Peyer's patch (tissue), 4 donors: ENCODE data around the gene ZNF174. TPM values are rescaled to one million over a fixed set of nuclear protein-coding genes. Genes with fewer than 3 reads are reported as not detected.

Experiments used
- DNase-seq, 3 donors: peaks; one replicate each; pipeline ENCODE4 v3.0.0-alpha.2; 2017 to 2019
- H3K27ac ChIP-seq, 4 donors: fragments of 200-600 bp; sonication (generic); one replicate each; pipeline ENCODE4 v1.5.1; 2016 to 2019
- H3K27me3 ChIP-seq, 2 donors: fragments of 200-600 bp; sonication (generic); one replicate each; pipeline ENCODE4 v1.5.1; 2019
- H3K36me3 ChIP-seq, 3 donors: fragments of 200-600 bp; sonication (generic); one replicate each; pipeline ENCODE4 v1.5.1; 2016 to 2019
- H3K4me1 ChIP-seq, 4 donors: fragments of 200-600 bp; sonication (generic); one replicate each; pipeline ENCODE4 v1.5.1; 2016 to 2019
- H3K4me3 ChIP-seq, 4 donors: fragments of 200-600 bp; sonication (generic); 1 replicate in 3 of 4; 2 replicates in 1 of 4; pipeline ENCODE4 v1.5.1; 2016 to 2019; ENCODE audit warnings: mild to moderate bottlenecking in 1 of 4
- H3K9me3 ChIP-seq, 4 donors: fragments of 200-600 bp; sonication (generic); one replicate each; pipeline ENCODE4 v1.5.1; 2016 to 2019; ENCODE audit warnings: mild to moderate bottlenecking in 1 of 4
- POLR2A ChIP-seq, 2 donors: fragments of 450-650 bp; IDR thresholded peaks; one replicate each; pipeline ENCODE4 v1.5.1; 2017; ENCODE audit warnings: antibody characterized with exemption in 2 of 2, mild to moderate bottlenecking in 2 of 2, moderate library complexity in 2 of 2
- total RNA-seq, 4 donors: library from RNA; depleted of rRNA; stranded (reverse); fragments of >200 nt; gene quantifications; one replicate each; pipeline ENCODE4 v1.1.0, GENCODE V29; 2016
- TF ChIP-seq, protein P1 (sequence below), 6 experiments: fragments of 450-650 bp in 4 of 6; fragments of 200-600 bp in 2 of 6; sonication (generic) in 1 of 6; IDR thresholded peaks; one replicate each; pipeline ENCODE4 v1.5.1; 2017 to 2019; ENCODE audit warnings: antibody characterized with exemption in 6 of 6, mild to moderate bottlenecking in 3 of 6, moderate library complexity in 1 of 6

The ZNF174 gene
- total RNA-seq, 4 donors from 2014 or later: 7.4 to 19.8 (median 15.7) TPM

DNA sequence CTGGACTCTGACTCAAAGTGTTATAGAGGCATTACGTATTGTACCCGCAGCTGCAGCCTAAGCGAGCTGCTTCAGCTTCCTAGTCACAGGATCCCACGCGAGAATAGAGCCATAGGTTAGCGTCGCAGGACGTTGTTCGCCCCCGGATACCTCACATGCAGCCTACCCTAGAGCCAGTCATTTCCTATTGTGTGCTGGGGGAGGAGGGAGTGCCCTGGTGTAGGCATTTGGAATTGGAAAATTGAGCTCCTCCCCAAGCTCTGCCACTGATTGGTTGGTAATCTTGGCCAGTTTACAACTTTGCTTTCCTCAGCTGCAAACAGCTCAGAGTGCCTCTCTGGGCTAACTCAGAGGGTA is 43.0 kb downstream of the ZNF174 start:
- Histone ChIP-seq H3K4me1 (no peaks in the 10 kb centered on the region), H3K27ac (peak overlapping the region; percentile 67 to 86 (median 78)), H3K36me3 (peaks cover 0 to 12% (median 0%) of the 10 kb centered on the region in 3 donors), H3K4me3 (peak overlapping the region; percentile 43 to 73 (median 57)), H3K9me3 (no peaks in the 10 kb centered on the region), H3K27me3 (no peaks in the 10 kb centered on the region)
- DNase-seq: peak in 1 of 3 donors; percentile 49
- TF ChIP-seq POLR2A (IDR thresholded peaks at IDR 0.05): peak; percentile 9 to 20
- TF ChIP-seq, protein P1, sequence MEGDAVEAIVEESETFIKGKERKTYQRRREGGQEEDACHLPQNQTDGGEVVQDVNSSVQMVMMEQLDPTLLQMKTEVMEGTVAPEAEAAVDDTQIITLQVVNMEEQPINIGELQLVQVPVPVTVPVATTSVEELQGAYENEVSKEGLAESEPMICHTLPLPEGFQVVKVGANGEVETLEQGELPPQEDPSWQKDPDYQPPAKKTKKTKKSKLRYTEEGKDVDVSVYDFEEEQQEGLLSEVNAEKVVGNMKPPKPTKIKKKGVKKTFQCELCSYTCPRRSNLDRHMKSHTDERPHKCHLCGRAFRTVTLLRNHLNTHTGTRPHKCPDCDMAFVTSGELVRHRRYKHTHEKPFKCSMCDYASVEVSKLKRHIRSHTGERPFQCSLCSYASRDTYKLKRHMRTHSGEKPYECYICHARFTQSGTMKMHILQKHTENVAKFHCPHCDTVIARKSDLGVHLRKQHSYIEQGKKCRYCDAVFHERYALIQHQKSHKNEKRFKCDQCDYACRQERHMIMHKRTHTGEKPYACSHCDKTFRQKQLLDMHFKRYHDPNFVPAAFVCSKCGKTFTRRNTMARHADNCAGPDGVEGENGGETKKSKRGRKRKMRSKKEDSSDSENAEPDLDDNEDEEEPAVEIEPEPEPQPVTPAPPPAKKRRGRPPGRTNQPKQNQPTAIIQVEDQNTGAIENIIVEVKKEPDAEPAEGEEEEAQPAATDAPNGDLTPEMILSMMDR (IDR thresholded peaks at IDR 0.05): peak in 2 of 6 experiments; percentile 30 to 41

DNA sequence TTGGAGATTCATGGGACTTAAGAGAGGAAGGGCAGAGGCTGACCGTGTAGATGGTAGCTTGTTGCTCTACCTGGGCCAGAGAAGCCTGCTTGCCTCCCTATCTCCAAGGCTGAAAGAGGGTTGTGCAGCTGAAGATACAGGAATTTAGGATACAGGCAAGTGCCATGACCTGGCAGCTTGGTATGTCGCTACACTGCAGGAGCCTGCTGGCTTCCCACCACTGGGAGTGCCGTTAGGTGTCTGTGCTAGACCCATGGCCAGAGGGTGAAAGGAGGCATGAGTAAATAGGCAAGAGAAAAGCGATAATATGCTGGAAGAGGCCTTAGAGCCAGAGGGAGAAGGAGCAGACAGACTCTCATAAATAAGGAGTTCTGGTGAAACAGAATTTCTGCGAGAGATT is 53.1 kb downstream of the ZNF174 start:
- H3K4me1 ChIP-seq: peaks cover 0 to 18% (median 3%) of the 10 kb centered on the region in 4 donors
- H3K9me3 ChIP-seq: no peaks in the 10 kb centered on the region
- no peak overlapping the region for H3K4me3 ChIP-seq
- TF ChIP-seq, protein P1 (IDR thresholded peaks at IDR 0.05): no peak
- TF ChIP-seq POLR2A (IDR thresholded peaks at IDR 0.05): no peak
- no peaks in the 10 kb centered on the region for H3K27me3 ChIP-seq
- no peak overlapping the region for H3K27ac ChIP-seq
- no peak for DNase-seq
- peaks cover 0 to 4% (median 0%) of the 10 kb centered on the region in 3 donors for H3K36me3 ChIP-seq

DNA sequence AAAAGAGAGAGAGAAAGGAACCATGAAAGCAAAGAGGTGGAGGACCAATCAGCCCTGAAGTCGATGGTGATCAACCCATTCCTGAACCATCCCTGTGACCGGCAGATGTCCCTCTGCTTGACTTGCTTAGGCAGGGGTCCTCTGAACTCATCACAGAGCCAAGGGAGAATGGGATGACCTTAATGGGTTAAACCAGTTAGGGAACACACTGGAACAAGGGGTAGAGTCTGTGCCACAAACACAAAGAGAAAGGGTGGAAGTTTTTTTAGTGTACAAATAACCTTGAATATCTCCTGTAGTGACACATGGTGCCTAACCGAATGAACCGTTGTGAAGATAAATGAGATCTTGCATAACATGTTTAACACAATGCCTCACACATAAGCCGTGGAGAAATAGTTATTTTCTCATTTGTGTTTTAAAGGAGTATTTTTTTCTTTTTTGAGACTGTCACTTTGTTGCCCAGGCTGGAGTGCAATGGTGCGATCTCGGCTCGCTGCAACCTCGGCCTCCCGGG is 53.7 kb downstream of the ZNF174 start:
- no peaks in the 10 kb centered on the region for H3K36me3 ChIP-seq
- H3K4me1 ChIP-seq: peaks cover 0 to 24% (median 5%) of the 10 kb centered on the region in 4 donors
- no peak for DNase-seq
- H3K27me3 ChIP-seq: no peaks in the 10 kb centered on the region
- no peak for TF ChIP-seq POLR2A (IDR thresholded peaks at IDR 0.05)
- TF ChIP-seq, protein P1 (IDR thresholded peaks at IDR 0.05): no peak
- no peak overlapping the region for H3K4me3 ChIP-seq
- no peak overlapping the region for H3K27ac ChIP-seq
- no peaks in the 10 kb centered on the region for H3K9me3 ChIP-seq

DNA sequence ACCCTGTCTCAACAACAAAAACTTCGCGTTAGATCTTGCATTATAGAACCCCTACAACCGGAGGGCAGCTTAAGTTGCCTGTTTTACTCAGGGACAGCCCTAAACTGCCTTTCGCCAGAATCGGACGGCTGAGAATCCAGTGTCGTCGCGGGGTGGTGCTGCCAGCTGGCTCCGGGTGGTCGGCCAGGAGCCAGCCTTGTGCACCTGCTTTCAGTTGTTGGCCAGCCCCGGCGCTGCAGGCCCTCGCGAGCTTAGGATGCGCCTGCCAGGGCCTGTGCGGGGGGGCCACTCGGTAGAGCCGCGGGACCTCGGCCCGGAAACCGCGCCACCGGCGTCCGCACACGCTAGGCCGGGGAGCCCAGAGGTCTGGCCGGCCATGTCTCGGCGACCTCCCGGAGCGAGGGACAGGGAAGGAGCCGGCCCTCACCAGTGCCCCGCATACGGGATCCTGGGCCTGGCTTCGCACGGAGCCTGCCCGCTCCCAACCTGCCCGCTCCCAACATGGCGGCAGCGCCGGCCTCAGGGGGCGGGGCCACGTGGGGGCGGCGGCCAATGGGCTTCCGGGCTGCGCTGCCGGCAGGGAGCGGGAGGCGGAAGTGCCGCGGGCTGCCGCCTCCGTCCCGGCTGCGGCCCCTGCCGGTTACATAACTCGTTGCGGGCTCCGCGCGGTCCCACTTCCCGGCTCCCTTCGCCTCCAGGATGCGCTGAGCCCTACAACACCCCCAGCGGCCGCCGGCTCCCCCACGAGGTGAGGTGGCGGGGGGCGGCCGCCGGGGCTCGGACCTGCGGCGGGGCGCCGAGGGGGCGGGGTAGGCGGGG is 56.6 kb downstream of the ZNF174 start:
- Histone ChIP-seq H3K4me1 (peaks cover 0 to 45% (median 9%) of the 10 kb centered on the region in 4 donors), H3K27ac (peak overlapping the region; percentile 92 to 98 (median 94)), H3K27me3 (no peaks in the 10 kb centered on the region), H3K36me3 (no peaks in the 10 kb centered on the region), H3K9me3 (no peaks in the 10 kb centered on the region), H3K4me3 (peak overlapping the region; percentile 67 to 98 (median 80))
- DNase-seq: peak; percentile 85 to 95 (median 93)
- TF ChIP-seq, protein P1 (IDR thresholded peaks at IDR 0.05): peak; percentile 35 to 69 (median 64)
- peak; percentile 49 to 58 for TF ChIP-seq POLR2A (IDR thresholded peaks at IDR 0.05)

DNA sequence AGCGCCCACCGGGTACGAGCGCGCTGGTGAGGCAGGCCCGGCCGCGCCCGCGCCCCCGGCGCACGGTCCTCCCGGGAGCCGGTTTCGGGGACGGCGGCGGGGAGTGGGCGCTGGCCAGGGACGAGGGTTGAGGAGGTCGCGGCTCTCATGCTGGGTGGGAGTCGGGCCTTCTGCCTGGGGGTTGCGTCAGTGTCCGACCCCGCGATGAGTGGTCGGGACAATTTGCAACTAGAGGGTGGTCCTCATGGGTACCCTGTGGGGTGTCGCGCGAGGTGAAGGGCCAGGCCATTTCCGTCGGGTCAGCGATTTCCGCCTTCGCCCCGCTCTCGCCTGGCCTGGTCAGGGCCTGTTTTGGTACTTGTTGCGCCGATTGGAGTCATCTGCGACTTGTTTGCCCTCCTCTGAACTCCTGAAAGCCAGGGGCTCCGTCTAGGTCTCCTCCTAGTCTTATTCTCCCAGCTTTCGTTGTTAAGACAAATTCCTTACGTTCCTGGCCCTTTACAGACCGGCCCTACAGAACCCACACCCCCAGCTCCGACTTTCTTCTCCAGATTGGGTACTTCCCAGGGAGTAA is 57.4 kb downstream of the ZNF174 start:
- H3K27me3 ChIP-seq: no peaks in the 10 kb centered on the region
- peaks cover 0 to 45% (median 9%) of the 10 kb centered on the region in 4 donors for H3K4me1 ChIP-seq
- peak overlapping the region; percentile 92 to 98 (median 94) for H3K27ac ChIP-seq
- TF ChIP-seq, protein P1 (IDR thresholded peaks at IDR 0.05): no peak
- no peak for TF ChIP-seq POLR2A (IDR thresholded peaks at IDR 0.05)
- H3K4me3 ChIP-seq: peak overlapping the region; percentile 67 to 98 (median 80)
- no peaks in the 10 kb centered on the region for H3K9me3 ChIP-seq
- no peaks in the 10 kb centered on the region for H3K36me3 ChIP-seq
- peak in 1 of 3 donors; percentile 64 for DNase-seq
